Left ventricle myocardium inferior (tissue), 1 donor: Measurements from ENCODE around the gene ANGPTL2. TPM values are rescaled to one million over a fixed set of nuclear protein-coding genes. Genes with fewer than 3 reads are reported as not detected.

Experiments
- DNase-seq: peaks from one replicate; pipeline ENCODE4 v3.0.0-alpha.2; 2020
- H3K27ac ChIP-seq: fragments of 200-600 bp; replicated peaks from 2 replicates; pipeline ENCODE4 v1.8.0; 2021
- H3K27me3 ChIP-seq: fragments of 200-600 bp; 2 replicates; pipeline ENCODE4 v1.8.0; 2021; ENCODE audit warnings: low read depth
- H3K36me3 ChIP-seq: fragments of 200-600 bp; 2 replicates; pipeline ENCODE4 v1.8.0; 2021
- H3K4me1 ChIP-seq: fragments of 200-600 bp; 2 replicates; pipeline ENCODE4 v1.8.0; 2021
- H3K4me3 ChIP-seq: fragments of 200-600 bp; 2 replicates; pipeline ENCODE4 v1.8.0; 2021; ENCODE audit warnings: mild to moderate bottlenecking, moderate library complexity
- H3K9me3 ChIP-seq: fragments of 200-600 bp; replicated peaks from 2 replicates; pipeline ENCODE4 v1.8.0; 2021
- CTCF ChIP-seq: fragments of 200-600 bp; IDR thresholded peaks from 2 replicates; pipeline ENCODE4 v1.8.0; 2021; ENCODE audit warnings: antibody characterized with exemption, mild to moderate bottlenecking, borderline replicate concordance
- intact Hi-C: fragments of 100-400 bp; cut with micrococcal nuclease; formaldehyde crosslinking; loops from one replicate; pipeline ENCODE4 v1.11.0; 2022
- total RNA-seq: library from RNA; stranded (reverse); fragmentation: NEBNext Ultra II Directional; extraction: Animal tissue kit (Norgen Biotek cat#: 25700); gene quantifications from one replicate; pipeline ENCODE4 v1.2.1, GENCODE V29; 2021
- donor health status: DM: no; HTN: yes; CAD: no; lungs with severe emphysema.

The ANGPTL2 gene
- total RNA-seq, 1 donor from 2014 or later, result 35.7 TPM

DNA sequence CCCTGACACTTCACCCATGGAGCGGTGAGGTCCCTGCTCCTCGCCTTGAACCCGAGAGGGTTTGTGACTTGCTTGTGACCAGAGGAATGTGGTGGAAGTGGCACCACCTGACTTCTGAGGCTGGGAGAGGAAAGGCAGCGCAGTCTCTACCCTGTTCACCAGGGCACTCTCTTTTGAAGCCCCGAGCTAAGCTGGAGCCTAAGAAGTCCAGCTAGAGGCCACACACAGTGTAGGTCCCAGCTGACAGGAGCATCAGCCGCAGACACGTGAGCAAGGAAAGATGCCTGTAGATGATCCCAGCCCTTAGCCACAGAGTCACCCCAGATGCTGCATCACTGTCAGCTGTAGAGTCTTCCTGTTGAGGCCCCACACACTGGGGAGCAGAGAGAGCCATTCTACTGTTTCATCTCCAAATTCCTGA is 1.7 kb upstream of the ANGPTL2 start:
- TF ChIP-seq CTCF, result no peak
- Histone ChIP-seq H3K4me1 (peaks cover 65% of the 10 kb centered on the region), H3K36me3 (peaks cover 5% of the 10 kb centered on the region), H3K9me3 (no peaks in the 10 kb centered on the region), H3K27ac (no peak overlapping the region), H3K27me3 (no peaks in the 10 kb centered on the region), H3K4me3 (no peak overlapping the region)
- no peak for DNase-seq
- intact Hi-C loops, result no loop called here

GRCh38 chr9:127123064-127123890 is 842 bp upstream of the ANGPTL2 start:
- Histone ChIP-seq H3K4me3 (peak overlapping the region; percentile 75), H3K9me3 (no peaks in the 10 kb centered on the region), H3K4me1 (peaks cover 65% of the 10 kb centered on the region), H3K27me3 (no peaks in the 10 kb centered on the region), H3K27ac (peak overlapping the region; percentile 88), H3K36me3 (peaks cover 5% of the 10 kb centered on the region)
- no peak for DNase-seq
- intact Hi-C loops, result no loop called here
- TF ChIP-seq CTCF, result no peak

DNA sequence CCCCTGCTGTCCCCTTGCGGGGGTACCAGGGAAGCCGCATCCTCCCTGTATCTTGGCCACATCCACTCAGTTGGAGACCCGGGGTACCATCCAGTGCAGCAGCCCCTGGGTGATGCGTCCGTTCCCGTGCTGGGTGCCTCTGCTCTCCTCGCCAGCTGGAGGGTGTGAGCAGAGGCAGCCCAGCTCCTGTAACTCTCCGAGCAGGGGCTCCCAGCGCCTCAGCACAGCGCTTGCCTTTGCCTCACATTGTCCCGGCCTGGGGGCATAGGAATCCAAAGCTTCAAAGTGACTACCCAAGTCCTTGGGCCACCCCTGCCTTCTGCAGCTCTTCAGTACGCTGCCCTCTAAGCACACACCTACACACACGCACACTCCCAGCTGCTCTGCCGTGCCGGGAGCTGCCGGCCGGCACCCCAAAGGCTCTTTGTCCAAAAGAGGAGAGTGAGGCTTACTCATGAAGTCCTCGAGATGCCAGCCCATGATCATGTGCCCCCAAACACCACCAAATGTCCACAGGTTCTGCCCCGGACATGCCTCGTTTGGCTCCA is 733 bp downstream of the ANGPTL2 start:
- Histone ChIP-seq H3K4me1 (peaks cover 71% of the 10 kb centered on the region), H3K27ac (peak overlapping the region; percentile 88), H3K4me3 (peak overlapping the region; percentile 75), H3K36me3 (peaks cover 5% of the 10 kb centered on the region), H3K27me3 (no peaks in the 10 kb centered on the region), H3K9me3 (no peaks in the 10 kb centered on the region)
- intact Hi-C loops, result no loop called here
- DNase-seq, result no peak
- TF ChIP-seq CTCF, result no peak

DNA sequence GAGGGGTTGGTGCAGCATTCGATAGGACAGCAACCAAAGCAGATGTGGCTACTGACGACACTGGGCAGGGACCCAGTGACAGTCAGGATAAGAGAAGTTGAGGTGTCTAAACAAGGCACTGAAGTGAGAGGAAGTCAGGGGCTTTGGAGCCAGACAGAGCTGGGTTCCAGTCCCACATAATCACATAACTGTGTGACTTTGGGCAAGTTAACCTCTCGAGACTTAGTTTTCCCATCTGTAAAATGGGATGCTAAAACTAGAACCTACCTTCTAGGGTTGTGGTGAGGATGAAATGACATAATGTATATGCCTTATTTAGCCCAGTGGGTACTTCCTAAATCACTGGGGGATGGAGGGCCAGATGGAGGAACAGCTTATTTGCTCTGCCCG is 3.1 kb downstream of the ANGPTL2 start:
- Histone ChIP-seq H3K9me3 (no peaks in the 10 kb centered on the region), H3K27me3 (no peaks in the 10 kb centered on the region), H3K4me1 (peaks cover 93% of the 10 kb centered on the region), H3K27ac (no peak overlapping the region), H3K4me3 (peak overlapping the region; percentile 75), H3K36me3 (peaks cover 5% of the 10 kb centered on the region)
- no peak for DNase-seq
- intact Hi-C loops, result no loop called here
- no peak for TF ChIP-seq CTCF

GRCh38 chr9:127118597-127119319 is 3.7 kb downstream of the ANGPTL2 start:
- no peak overlapping the region for H3K4me3 ChIP-seq
- no peak for TF ChIP-seq CTCF
- intact Hi-C loops, result no loop called here
- no peak overlapping the region for H3K27ac ChIP-seq
- H3K4me1 ChIP-seq, result peaks cover 95% of the 10 kb centered on the region
- no peaks in the 10 kb centered on the region for H3K27me3 ChIP-seq
- H3K36me3 ChIP-seq, result peaks cover 5% of the 10 kb centered on the region
- H3K9me3 ChIP-seq, result no peaks in the 10 kb centered on the region
- DNase-seq, result no peak
